IPS DF 4.7 (cell line): Measurements from ENCODE around the gene TMPRSS11F.

Experiments used
- DNase-seq: peaks from one replicate; pipeline ENCODE4 v3.0.0-alpha.2; 2013; ENCODE audit warnings: low spot score; ENCODE audit errors: extremely low read depth

TMPRSS11F gene

GRCh38 chr4:68077737-68078136 lies 51.9 kb downstream of the TMPRSS11F start:
- DNase-seq, result no peak

- no peak for DNase-seq
These were observed 52.4 kb downstream of the TMPRSS11F start for GRCh38 chr4:68077301-68077700.

- no peak for DNase-seq
These were observed 53.5 kb downstream of the TMPRSS11F start for GRCh38 chr4:68076194-68076593.

- DNase-seq, result no peak
These were observed 55.3 kb downstream of the TMPRSS11F start for GRCh38 chr4:68074397-68074796.

GRCh38 chr4:68070302-68070701 lies 59.4 kb downstream of the TMPRSS11F start:
- DNase-seq, result no peak

- DNase-seq, result no peak
These were observed 67.2 kb downstream of the TMPRSS11F start for GRCh38 chr4:68062501-68062900.

GRCh38 chr4:68038272-68038671 lies 91.4 kb downstream of the TMPRSS11F start:
- DNase-seq, result no peak

- no peak for DNase-seq
These were observed 108.5 kb downstream of the TMPRSS11F start for GRCh38 chr4:68021185-68021584.

GRCh38 chr4:68011684-68012083 lies 118.0 kb downstream of the TMPRSS11F start:
- DNase-seq, result no peak
